IPS-11a (cell line): ENCODE results near the gene PCDHGA11.
"Not testable (repeated sequence)": the region's sequence is repeated elsewhere in the genome, so short reads cannot be mapped to it uniquely, and the experiment has no call there.

Experiments used
- H3K4me3 ChIP-seq: one replicate; pipeline ENCODE4 v1.5.1; 2013; ENCODE audit warnings: low read depth, low read length, control low read depth

Gene PCDHGA11

DNA sequence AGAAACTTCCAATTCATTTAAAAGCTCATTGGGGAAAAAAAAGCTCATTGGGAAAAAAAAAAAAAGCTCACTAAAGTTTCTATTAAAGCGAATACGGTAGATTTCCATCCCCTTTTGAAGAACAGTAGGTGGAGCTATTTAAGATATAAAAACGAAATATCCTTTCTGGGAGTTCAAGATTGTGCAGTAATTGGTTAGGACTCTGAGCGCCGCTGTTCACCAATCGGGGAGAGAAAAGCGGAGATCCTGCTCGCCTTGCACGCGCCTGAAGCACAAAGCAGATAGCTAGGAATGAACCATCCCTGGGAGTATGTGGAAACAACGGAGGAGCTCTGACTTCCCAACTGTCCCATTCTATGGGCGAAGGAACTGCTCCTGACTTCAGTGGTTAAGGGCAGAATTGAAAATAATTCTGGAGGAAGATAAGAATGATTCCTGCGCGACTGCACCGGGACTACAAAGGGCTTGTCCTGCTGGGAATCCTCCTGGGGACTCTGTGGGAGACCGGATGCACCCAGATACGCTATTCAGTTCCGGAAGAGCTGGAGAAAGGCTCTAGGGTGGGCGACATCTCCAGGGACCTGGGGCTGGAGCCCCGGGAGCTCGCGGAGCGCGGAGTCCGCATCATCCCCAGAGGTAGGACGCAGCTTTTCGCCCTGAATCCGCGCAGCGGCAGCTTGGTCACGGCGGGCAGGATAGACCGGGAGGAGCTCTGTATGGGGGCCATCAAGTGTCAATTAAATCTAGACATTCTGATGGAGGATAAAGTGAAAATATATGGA is 9.7 kb downstream of the PCDHGA11 start, which contains the start of gene PCDHGA12:
PCDHGA12 (plus strand) TSS at position 176 of the 782 bp plus-strand sequence; CDS start at position 429, 253 bp downstream.
- no peak within 1 kb of the TSS for H3K4me3 ChIP-seq

DNA sequence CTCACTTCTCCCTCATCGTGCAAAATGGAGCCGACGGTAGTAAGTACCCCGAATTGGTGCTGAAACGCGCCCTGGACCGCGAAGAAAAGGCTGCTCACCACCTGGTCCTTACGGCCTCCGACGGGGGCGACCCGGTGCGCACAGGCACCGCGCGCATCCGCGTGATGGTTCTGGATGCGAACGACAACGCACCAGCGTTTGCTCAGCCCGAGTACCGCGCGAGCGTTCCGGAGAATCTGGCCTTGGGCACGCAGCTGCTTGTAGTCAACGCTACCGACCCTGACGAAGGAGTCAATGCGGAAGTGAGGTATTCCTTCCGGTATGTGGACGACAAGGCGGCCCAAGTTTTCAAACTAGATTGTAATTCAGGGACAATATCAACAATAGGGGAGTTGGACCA is 10.4 kb downstream of the PCDHGA11 start:
- H3K4me3 ChIP-seq, result no peak overlapping the region

DNA sequence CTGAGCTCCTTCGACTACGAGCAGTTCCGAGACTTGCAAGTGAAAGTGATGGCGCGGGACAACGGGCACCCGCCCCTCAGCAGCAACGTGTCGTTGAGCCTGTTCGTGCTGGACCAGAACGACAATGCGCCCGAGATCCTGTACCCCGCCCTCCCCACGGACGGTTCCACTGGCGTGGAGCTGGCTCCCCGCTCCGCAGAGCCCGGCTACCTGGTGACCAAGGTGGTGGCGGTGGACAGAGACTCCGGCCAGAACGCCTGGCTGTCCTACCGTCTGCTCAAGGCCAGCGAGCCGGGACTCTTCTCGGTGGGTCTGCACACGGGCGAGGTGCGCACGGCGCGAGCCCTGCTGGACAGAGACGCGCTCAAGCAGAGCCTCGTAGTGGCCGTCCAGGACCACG is 11.5 kb downstream of the PCDHGA11 start:
- H3K4me3 ChIP-seq, result not testable (repeated sequence)

DNA sequence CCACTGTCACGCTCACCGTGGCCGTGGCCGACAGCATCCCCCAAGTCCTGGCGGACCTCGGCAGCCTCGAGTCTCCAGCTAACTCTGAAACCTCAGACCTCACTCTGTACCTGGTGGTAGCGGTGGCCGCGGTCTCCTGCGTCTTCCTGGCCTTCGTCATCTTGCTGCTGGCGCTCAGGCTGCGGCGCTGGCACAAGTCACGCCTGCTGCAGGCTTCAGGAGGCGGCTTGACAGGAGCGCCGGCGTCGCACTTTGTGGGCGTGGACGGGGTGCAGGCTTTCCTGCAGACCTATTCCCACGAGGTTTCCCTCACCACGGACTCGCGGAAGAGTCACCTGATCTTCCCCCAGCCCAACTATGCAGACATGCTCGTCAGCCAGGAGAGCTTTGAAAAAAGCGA is 11.9 kb downstream of the PCDHGA11 start:
- H3K4me3 ChIP-seq, result not testable (repeated sequence)

DNA sequence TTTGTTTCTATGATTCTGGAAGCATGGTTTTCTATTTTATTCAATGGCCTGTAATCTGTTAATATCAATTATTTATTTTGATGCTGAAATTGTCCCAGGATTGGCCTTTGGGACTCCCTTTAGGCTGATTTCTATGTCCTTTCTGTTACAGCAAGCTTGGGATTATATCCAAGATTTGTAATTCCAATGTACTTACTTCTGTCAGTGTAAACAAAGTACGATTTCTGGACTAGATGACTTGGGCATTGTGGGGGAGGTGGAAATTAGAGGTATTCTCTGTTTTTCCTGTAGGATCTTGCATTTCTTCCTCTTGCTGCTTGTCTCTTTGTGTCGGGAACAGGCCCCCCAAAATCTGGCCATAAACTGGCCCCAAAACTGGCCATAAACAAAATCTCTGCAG is 13.2 kb downstream of the PCDHGA11 start:
- no peak overlapping the region for H3K4me3 ChIP-seq

DNA sequence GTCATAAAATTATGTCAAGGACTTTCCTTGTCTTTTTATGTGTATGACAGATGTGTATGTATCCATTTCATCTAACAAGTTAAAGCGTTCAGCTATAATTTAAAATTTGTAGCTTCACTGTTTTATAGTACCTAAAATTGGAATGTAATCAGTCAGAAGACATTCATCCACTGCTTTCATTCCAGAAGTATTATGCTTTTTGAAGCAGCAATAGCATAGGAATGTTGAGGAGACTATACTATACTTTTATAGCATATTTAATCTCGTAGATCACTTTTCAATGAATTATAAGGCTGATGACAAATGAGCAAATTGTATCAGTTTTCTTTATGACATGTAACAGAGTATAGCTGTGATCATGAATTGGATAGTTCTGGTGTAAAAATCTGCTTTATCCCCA is 16.4 kb downstream of the PCDHGA11 start:
- H3K4me3 ChIP-seq, result no peak overlapping the region

DNA sequence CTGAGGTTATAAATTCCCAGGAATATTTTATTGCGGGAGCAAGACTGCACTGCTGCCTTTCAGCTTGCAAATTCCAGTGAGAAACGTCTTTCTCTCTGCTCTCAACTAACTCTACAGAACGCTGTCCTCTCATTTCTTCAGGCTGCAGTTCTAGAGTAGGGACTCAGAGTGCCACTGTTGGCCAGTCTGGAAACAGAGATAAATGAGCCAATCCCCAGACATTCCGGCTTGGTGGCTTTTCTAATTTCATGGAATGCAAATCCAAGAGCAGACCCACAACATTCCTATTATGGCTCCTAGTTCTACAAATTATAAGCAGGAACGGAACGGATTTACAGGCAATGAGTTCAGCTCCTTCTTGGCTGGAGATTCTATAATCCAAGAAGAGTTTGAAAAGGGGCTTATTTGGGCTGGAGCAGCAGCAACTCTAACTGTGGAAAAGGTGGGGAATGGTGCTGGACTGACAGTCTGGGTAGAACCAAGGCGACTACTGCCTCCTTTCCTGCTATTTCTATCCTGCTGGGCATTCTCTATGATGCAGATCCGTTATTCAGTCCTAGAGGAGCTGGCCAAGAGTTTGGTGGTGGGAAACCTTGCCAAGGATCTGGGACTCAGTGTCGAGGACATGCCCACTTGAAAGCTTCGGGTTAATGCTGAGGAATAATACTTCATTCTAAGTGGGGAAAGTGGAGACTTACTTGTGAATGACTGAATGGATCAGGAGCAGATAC is 18.7 kb downstream of the PCDHGA11 start:
- no peak overlapping the region for H3K4me3 ChIP-seq

DNA sequence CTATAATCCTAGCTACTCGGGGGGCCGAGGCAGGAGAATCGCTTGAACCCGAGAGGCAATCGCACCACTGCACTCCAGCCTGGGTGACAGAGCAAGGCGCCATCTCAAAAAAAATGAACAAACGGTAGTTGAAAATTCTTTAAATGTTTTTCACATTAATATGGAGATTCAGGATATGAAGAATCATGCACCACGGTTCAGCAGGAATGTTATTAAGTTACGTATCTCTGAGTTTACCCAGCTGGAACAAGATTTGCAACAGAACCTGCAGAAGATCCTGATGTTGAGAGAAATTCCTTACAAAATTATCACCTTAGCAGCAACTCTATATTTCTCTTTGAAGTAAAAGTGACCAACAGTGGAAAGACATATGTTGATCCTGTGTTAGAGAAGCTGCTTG is 19.5 kb downstream of the PCDHGA11 start:
- no peak overlapping the region for H3K4me3 ChIP-seq

DNA sequence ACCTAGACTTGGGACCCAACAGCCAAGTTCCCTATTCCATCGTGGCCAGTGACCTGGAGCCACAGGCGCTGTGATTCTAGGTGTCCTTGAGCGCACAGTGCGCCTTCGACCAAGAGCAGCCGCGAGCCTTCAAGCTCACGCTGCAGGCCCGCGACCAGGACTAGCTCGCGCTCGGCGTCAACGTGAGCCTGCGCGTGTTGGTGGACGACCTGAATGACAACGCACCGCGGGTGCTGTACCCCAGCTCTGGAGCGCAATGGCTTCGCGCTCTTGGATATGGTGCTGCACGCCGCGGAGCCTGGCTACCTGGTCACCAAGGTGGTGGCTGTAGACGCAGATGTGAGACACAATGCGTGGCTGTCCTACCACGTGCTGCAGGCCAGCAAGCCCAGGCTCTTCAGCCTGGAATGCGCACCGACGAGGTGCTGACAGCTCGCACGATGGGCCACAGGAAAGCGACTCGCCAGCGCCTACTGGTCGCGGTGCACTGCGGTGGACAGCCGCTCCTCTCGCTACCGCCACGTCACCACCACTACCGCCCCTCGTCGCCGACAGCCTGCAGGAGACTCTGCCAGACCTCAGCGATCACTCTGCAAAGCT is 20.8 kb downstream of the PCDHGA11 start:
- no peak overlapping the region for H3K4me3 ChIP-seq

DNA sequence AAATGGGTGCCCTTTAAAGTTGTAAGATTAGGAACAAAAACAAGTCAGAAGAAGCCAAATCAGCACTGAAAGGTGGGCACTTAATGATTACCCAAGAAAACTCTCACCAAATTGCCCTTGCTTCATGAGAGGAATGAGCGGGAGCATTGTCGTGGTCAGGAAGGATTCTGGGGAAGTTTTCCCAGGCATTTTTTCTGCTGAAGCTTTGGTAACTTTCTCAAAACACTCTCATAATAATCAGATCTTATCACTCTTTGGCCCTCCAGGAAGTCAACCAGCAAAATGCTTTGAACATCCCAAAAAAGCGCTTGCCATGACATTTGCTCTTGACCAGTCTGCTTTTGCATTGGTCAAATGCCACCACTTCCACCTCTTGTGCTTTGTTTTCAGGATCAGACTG is 44.5 kb downstream of the PCDHGA11 start:
- H3K4me3 ChIP-seq, result no peak overlapping the region
